ENCODE data around the gene METRN.
"Not testable (repeated sequence)": the region's sequence is repeated elsewhere in the genome, so short reads cannot be mapped to it uniquely, and the experiment has no call there.

The METRN gene

GRCh38 chr16:682493-683395 lies 32.2 kb upstream of the METRN start:
- H3K4me3 Mint-ChIP-seq, result peak overlapping the region; percentile 71
- peaks cover 10% of the 10 kb centered on the region for H3K36me3 Mint-ChIP-seq (ENCODE audit: low read depth)
- H3K4me1 Mint-ChIP-seq (ENCODE audit: low read depth), result peaks cover 13% of the 10 kb centered on the region
- H3K9me3 Mint-ChIP-seq, result no peaks in the 10 kb centered on the region
- no peaks in the 10 kb centered on the region for H3K27me3 Mint-ChIP-seq (ENCODE audit: low read depth)
- H3K27ac Mint-ChIP-seq, result peak overlapping the region; percentile 55

- peak overlapping the region; percentile 71 for H3K4me3 Mint-ChIP-seq
- no peaks in the 10 kb centered on the region for H3K27me3 Mint-ChIP-seq (ENCODE audit: low read depth)
- no peaks in the 10 kb centered on the region for H3K9me3 Mint-ChIP-seq
- peaks cover 13% of the 10 kb centered on the region for H3K4me1 Mint-ChIP-seq (ENCODE audit: low read depth)
- H3K27ac Mint-ChIP-seq, result no peak overlapping the region
- H3K36me3 Mint-ChIP-seq (ENCODE audit: low read depth), result peaks cover 10% of the 10 kb centered on the region
Measured at GRCh38 chr16:683396-684070, 31.4 kb upstream of the METRN start.

DNA sequence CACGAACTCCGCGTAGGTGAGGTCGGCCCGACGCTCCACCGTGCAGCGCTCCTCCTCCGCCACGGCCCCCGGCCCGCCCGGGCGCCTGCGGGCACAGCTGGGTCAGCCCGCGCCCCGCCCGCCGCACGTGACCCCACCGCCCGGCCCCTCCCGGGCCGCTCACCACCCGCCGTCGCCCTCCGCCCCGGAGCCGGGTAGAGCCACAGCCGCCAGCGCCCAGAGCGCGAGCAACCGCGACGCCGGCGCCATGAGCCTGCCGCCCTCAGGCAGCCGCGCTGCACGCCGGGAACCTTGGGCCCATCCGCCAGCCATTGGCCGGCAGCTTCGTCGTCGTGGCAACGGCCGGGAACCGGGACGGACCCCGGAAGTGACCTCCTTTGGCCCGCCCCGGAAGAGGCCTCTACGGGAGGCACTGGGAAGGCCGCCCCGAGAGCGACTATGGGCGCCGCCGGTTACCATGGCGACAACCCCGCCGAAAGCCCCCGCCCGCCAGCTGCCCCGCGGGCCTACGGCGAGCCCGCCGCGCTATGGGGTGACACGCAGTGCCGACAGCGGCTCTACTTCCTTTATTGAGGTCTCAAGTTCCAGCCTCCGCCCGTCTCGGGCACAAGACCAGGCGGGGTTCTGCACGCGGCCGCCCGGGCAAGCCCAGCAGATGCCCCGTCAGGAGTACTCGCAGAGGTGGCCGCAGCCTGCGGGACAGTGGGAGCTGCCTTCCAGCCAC lies 30.7 kb upstream of the METRN start, which contains the start of gene JMJD8:
Gene JMJD8 (minus strand): TSS at position 264 of the 724 bp plus-strand sequence. CDS start 15 bp downstream, at position 249.
- peak within 1 kb of the TSS; percentile 36 for H3K27ac Mint-ChIP-seq
- H3K4me1 Mint-ChIP-seq (ENCODE audit: low read depth), result peaks cover 11% of the 10 kb centered on the region
- H3K27me3 Mint-ChIP-seq (ENCODE audit: low read depth), result no peaks in the 10 kb centered on the region
- H3K36me3 Mint-ChIP-seq (ENCODE audit: low read depth), result peaks cover 10% of the 10 kb centered on the region
- H3K4me3 Mint-ChIP-seq, result peak within 1 kb of the TSS; percentile 71
- H3K9me3 Mint-ChIP-seq, result no peaks in the 10 kb centered on the region

DNA sequence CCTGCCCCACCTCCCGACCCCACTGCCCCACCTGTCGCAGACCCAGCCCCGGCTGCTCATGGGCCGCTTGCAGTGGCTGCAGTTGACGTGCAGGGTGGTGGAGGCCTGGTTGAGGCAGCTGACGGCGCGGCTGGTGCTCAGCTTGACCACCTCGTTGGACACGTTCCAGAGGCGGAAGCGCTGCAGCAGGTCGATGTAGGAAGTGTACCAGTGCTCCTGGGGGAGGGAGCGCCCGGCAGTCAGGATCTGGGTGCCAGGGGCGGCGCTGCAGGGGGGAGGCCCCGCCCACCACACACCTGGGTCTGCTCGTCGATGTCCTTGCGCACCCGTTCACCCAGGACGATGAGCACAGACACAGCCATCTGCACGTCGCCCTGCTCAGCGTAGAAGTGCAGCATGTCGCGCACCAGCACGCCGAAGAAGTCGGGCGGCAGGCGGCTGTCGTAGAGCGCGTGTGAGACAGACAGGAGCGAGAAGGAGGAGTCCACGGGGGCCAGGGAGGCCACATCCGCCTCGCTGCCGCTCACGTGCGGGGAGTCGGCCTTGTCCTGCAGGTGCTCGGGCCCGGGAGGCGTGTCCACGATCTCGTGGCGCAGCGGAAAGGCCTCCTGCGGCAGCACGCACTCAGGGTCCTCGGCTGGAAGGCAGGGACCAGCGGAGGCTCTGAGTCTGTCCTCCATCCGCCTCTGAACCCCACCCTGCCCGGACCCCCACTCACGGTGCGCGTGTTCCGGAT lies 29.8 kb upstream of the METRN start:
- Mint-ChIP-seq H3K9me3 (no peaks in the 10 kb centered on the region), H3K27me3 (ENCODE audit: low read depth) (no peaks in the 10 kb centered on the region), H3K36me3 (ENCODE audit: low read depth) (peaks cover 10% of the 10 kb centered on the region), H3K27ac (no peak overlapping the region), H3K4me3 (no peak overlapping the region), H3K4me1 (ENCODE audit: low read depth) (peaks cover 13% of the 10 kb centered on the region)

DNA sequence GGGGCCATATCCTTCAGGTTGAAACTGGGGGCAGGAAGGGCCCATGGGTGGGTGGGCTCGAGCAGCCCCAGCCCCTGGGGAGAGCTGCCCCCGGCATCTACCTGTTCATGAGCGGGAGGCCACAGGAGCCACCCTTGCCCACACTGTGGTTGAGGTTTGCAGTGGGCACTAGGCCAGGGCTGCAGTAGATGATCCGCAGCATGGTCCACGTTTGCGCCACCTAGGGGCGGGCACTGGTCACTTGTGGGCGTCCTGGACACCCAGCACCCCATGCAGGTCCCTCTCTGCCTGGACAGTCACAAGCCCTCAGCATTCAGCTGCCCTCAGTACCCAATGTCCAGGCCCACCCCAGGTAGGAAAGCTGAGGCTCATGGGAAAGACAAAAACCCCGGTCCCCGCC lies 29.0 kb upstream of the METRN start:
- Mint-ChIP-seq H3K36me3 (ENCODE audit: low read depth) (peaks cover 10% of the 10 kb centered on the region), H3K4me3 (peak overlapping the region; percentile 50), H3K9me3 (peaks cover 3% of the 10 kb centered on the region), H3K4me1 (ENCODE audit: low read depth) (peaks cover 15% of the 10 kb centered on the region), H3K27me3 (ENCODE audit: low read depth) (no peaks in the 10 kb centered on the region), H3K27ac (no peak overlapping the region)

- Mint-ChIP-seq H3K27me3 (ENCODE audit: low read depth) (no peaks in the 10 kb centered on the region), H3K27ac (no peak overlapping the region), H3K4me3 (no peak overlapping the region), H3K4me1 (ENCODE audit: low read depth) (peaks cover 14% of the 10 kb centered on the region), H3K36me3 (ENCODE audit: low read depth) (peaks cover 10% of the 10 kb centered on the region), H3K9me3 (peaks cover 4% of the 10 kb centered on the region)
Measured at GRCh38 chr16:686459-687260, 28.3 kb upstream of the METRN start.

DNA sequence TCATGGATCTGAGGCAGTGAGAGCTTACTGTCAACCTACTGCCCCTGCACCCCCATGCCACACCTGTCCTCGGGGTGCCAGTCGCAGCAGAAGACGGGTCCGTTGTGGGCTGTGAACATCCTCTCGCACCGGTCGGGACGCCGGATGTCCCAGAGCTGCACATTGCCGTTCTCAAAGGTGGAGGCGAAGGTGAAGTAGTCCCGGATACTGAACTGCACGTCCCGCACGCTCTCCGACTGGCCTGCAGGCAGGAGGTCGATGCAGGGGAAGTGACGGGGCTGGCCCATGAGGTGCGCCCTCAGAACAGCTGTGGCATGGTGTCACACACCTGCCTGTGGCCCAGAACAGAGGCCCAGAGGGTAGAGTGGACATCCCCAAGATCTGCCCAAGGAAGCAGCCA lies 27.4 kb upstream of the METRN start:
- Mint-ChIP-seq H3K9me3 (peaks cover 4% of the 10 kb centered on the region), H3K27ac (no peak overlapping the region), H3K4me1 (ENCODE audit: low read depth) (peaks cover 10% of the 10 kb centered on the region), H3K27me3 (ENCODE audit: low read depth) (peaks cover 5% of the 10 kb centered on the region), H3K4me3 (no peak overlapping the region), H3K36me3 (ENCODE audit: low read depth) (peaks cover 4% of the 10 kb centered on the region)

DNA sequence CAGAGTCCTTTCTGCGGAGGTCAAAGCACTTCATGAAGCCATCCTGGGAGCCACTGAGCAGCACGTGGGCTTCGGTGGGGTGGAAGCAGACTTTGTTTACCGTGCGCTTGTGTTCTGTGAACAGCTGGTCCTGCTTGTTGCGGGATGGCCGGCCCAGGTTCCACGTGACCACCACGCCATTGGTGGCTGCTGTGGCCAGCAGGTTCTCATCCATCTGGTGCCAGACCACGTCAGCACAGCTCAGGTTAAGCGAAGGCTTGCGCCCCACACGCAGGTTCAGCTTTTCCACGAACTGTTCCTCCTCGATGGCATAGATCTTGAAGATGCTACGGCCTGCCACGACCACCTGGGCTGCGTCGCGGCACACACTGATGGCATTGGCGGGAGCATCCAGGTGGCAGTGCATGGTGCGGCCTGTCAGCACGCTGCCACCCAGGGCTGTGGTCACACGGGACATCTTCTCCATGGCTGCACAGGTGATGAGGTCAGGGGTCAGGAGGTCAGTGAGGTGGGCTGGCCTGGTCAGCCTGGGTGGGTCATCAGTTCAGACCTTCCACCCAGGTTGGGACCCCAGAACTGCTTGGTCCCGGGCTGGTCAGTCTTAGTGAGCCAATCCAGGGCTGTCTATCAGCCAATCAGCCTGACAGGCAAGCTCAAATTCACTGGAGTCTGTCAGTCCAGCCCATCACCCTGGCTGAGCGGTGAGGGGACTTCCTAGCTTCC lies 25.6 kb upstream of the METRN start:
- Mint-ChIP-seq H3K36me3 (ENCODE audit: low read depth) (peaks cover 3% of the 10 kb centered on the region), H3K9me3 (peaks cover 4% of the 10 kb centered on the region), H3K27ac (peak overlapping the region; percentile 77), H3K27me3 (ENCODE audit: low read depth) (peaks cover 15% of the 10 kb centered on the region), H3K4me3 (peak overlapping the region; percentile 85), H3K4me1 (ENCODE audit: low read depth) (peaks cover 8% of the 10 kb centered on the region)

- not testable (repeated sequence) for H3K9me3 Mint-ChIP-seq
Measured at GRCh38 chr16:691242-691641, 23.7 kb upstream of the METRN start.

GRCh38 chr16:692356-693108 lies 22.4 kb upstream of the METRN start:
- peaks cover 12% of the 10 kb centered on the region for H3K4me1 Mint-ChIP-seq (ENCODE audit: low read depth)
- no peak overlapping the region for H3K27ac Mint-ChIP-seq
- peaks cover 20% of the 10 kb centered on the region for H3K27me3 Mint-ChIP-seq (ENCODE audit: low read depth)
- peaks cover 1% of the 10 kb centered on the region for H3K36me3 Mint-ChIP-seq (ENCODE audit: low read depth)
- peaks cover 4% of the 10 kb centered on the region for H3K9me3 Mint-ChIP-seq
- peak overlapping the region; percentile 30 for H3K4me3 Mint-ChIP-seq

More at GRCh38 chr16:691242-691641, 23.7 kb upstream of the METRN start:
- Mint-ChIP-seq H3K4me1 (ENCODE audit: low read depth) (peaks cover 12% of the 10 kb centered on the region), H3K4me3 (peak overlapping the region; percentile 85), H3K27me3 (ENCODE audit: low read depth) (peaks cover 20% of the 10 kb centered on the region)
- not testable (repeated sequence) for H3K27ac Mint-ChIP-seq; H3K36me3 Mint-ChIP-seq (ENCODE audit: low read depth)

GRCh38 chr16:693364-693763 lies 21.6 kb upstream of the METRN start:
- H3K9me3 Mint-ChIP-seq, result peaks cover 4% of the 10 kb centered on the region
- H3K4me1 Mint-ChIP-seq (ENCODE audit: low read depth), result peaks cover 12% of the 10 kb centered on the region
- no peak overlapping the region for H3K4me3 Mint-ChIP-seq
- H3K36me3 Mint-ChIP-seq (ENCODE audit: low read depth), result peaks cover 1% of the 10 kb centered on the region
- peaks cover 20% of the 10 kb centered on the region for H3K27me3 Mint-ChIP-seq (ENCODE audit: low read depth)
- H3K27ac Mint-ChIP-seq, result no peak overlapping the region

GRCh38 chr16:693766-694165 lies 21.2 kb upstream of the METRN start:
- peaks cover 20% of the 10 kb centered on the region for H3K27me3 Mint-ChIP-seq (ENCODE audit: low read depth)
- H3K27ac Mint-ChIP-seq, result no peak overlapping the region
- peaks cover 12% of the 10 kb centered on the region for H3K4me1 Mint-ChIP-seq (ENCODE audit: low read depth)
- peaks cover 1% of the 10 kb centered on the region for H3K36me3 Mint-ChIP-seq (ENCODE audit: low read depth)
- H3K9me3 Mint-ChIP-seq, result peaks cover 4% of the 10 kb centered on the region
- no peak overlapping the region for H3K4me3 Mint-ChIP-seq

Measured in T-helper 1 cell treated with Interleukin-12 subunit alpha and Interleukin-12 subunit beta and Interleukin-4 antibody, amounts not matched to agents 30 μg/mL and 1 μg/mL, for 36 hours (primary cell).